HG03175 (cell line): ENCODE results near the gene ANKRA2.

Experiments
- ATAC-seq: cut with Tn5 transposase; IDR thresholded peaks from one replicate; pipeline ENCODE4 v1.9.1; 2021; ENCODE audit warnings: mild to moderate bottlenecking, moderate library complexity; ENCODE audit not compliant: unreplicated experiment

ANKRA2 gene

DNA sequence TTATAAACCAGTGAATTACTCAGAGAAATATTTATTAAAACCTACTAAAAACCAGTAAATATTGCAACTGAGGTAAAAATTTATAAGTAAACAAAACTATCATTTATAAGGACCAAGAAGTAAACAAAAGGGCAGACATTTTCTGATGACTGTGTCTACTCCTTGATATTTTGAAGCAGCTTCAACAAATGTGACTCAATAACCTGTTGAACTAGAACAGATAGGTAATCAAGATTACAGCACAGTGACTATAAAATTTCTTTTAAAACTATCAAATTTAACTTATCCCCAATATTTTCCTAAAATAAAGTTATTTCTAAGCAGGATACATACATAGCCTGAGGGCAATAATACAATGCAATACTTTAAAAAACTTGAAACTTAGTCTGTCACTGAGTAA lies 12.8 kb downstream of the ANKRA2 start:
- no peak for ATAC-seq

DNA sequence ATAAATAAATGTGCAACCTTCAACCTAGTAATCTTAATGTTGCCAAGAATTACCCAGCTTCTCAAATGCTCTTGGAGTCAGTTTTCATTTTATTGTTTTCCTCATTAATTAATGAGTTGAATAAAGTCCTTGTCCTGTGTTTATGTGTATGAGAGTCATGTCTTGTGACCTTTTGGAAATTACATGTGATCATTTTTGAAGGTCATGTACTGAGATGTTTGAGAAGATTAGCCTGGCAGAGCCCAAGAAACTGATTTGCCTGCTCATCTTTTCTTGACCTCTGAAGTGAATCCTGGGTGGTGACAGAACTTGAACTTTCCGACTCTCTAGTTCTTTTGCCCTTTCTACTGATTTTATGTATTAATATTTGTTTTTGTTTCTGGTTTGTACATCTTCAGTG lies 15.4 kb downstream of the ANKRA2 start:
- no peak for ATAC-seq

DNA sequence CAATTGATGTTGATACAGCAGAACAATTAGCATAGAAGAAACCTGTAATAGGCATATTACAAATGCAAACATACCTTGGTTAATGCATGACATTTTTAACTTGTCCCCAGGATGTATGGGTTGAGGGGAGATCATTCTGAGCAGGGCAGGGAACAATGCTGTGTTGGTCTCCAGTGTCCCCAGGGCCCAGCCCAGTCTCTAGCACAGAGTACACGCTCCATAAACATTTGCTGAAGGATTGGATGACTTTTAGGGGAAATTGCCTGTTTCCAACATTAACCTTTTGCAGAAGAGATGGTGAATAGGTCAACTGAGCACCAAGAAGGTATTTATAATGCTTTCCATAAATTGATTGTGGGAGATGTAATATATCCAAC lies 20.0 kb downstream of the ANKRA2 start:
- ATAC-seq = no peak

DNA sequence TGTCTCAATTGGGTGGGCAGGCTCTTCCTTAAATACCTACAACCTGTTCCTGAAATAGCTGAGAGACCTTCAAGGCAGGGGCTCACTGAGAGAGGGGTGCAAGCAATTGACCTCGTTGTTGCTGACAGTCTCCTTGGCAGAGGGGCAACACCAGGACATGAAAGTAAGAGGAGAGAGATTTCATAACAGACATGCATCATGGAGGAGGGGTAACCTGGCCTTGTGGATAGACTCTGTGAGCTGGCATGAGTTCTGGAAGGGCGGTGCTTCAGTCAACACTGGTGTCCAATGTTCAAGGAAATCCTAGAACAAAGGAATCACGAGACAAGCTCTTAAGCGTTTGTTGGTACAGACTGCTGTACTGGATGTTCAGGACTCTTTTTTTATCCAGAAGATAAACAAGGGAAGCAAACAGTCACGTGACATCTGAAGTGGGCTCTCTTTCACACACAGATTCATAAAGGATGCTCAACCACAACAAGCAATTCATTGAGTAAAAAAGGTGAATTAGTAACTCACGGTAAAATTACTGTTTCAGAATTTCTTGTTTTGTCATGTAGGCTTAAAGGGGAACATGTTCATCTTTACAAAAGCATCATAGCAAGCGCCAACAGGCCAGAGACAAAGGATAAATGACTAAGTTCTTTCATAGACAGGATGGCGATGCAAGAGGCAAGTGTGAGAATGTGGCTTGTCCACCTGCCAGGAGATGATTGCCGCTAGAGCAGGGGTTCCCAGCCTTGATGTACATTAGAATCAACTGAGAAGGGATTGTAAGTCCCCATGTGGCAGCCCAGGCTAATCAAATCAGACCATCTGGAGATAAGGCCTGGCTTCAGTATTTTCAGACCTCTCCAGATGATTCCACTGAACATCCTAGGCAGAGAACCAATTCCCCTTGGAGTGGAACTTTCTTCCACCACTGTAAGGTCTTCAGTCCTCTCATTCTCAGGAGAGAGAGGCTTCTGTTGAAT lies 20.7 kb downstream of the ANKRA2 start:
- ATAC-seq = no peak

DNA sequence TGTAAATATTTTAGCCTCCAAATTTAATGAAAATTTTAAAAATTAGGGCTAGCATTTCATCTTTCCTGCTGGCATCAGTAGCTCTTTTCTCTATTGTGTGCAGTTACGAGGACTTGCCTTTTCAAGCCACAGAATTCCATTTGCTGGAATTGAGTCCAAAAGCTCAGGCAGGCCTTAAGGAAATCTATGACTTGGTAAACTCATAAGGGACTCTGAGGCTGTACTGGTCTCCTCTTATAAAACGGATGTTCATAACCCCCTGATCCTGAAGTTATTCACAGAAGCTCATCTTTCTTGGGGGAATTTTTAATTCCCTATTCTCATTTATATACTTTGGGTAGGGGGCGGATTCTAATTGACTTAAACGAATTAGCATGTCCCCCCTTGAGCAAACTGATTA lies 23.4 kb downstream of the ANKRA2 start:
- no peak for ATAC-seq

DNA sequence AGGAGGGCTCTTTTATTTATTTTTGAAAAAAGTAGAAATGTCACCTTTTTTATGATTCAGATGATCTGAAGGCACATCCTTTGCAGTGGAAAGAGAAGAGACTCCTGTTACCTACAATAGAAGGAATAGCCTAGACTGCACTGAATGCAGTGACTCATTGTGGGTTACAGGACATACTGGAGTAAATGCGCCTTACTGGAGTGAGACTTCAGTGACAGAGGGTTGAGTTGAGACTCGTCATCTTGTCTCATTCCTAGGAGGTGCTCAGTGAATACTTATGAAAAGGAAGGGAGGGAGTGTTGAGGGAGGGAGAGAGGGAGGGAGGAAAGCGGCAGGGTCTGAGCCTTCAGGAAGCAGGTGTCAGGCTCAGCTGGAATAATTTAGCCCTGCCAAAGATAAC lies 25.2 kb downstream of the ANKRA2 start:
- no peak for ATAC-seq

DNA sequence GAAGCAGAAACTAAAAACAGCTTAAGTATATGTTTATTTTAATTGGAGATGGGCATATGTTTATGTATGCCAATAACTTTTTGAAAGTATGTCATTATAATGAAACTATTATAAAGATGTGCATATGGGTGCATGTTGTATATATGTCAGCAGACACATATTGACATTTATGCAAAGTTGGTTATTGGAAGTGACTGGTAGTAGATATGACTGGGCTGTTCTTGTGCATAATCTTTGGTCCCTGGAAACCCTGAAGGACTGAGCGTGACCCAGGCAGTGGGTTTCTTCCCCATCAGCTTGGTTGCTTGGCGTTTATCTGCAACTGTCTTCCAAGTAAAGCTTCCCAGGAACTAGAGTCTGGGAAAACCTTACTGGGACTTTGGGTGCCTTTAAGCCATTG lies 25.7 kb downstream of the ANKRA2 start:
- no peak for ATAC-seq

DNA sequence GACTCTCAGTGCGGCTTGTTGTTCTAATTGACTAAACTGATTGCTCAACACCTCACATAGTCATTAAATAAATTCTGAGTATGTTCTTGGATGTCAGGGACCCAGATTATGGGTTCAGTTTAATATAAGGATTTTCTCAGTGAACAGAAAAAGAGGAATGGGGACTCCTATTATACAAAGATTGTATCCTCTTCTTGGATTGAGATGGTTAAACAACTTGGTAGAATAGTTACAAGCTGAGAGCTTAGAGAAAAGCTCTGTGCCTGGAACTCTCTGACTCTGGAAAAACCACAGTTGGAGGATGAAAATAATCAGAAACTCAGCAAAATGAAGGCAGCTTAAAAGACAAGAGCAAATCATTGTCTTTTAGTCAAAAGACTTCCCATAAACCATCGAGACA lies 30.5 kb downstream of the ANKRA2 start:
- ATAC-seq = no peak

DNA sequence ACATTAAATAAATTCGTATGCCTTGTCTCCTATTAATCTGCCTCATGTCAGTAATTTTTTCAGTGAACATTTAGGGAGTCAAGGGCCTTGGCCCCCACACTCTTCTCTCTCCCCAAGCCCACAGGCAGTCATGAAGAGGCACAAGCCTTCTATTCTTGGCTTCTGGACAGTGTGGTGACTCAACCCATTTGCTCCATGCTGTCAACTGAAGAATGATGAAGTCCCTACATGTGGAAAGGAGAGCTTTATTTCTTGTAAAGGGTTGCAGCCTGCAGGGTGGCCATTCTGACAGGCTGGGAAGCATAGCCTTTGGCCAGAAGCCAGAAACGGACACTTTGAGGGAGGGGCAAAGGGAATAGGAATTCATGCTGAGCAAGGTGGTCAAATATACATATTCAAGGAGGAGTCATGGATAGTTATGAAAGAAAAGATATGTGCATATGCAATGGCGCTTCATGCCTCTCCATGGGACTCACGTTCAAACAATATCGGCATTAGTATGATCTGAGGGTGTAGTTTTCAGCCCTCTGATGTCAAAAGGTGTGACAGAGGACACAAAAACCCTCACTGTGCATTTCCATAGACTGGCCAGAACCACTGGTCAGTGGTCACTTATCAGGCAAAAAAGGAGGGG lies 31.3 kb downstream of the ANKRA2 start:
- no peak for ATAC-seq

DNA sequence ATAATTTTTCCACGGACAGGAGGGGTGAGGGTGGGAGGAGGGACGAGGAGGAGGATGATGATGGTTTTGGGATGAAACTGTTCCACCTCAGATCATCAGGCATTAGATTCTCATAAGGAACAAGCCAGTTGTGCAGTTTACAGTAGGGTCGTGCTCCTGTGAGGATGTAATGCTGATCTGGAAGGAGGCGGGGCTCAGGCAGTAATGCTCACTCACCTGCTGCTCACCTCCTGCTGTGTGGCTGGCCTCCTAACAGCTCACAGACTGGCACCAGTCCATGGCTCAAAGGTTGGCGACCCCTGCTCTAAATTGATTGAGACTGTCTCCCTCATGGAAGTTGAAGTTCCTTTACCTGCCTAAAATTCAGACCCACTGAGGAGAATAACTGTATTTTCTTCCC lies 33.2 kb downstream of the ANKRA2 start:
- ATAC-seq = no peak

DNA sequence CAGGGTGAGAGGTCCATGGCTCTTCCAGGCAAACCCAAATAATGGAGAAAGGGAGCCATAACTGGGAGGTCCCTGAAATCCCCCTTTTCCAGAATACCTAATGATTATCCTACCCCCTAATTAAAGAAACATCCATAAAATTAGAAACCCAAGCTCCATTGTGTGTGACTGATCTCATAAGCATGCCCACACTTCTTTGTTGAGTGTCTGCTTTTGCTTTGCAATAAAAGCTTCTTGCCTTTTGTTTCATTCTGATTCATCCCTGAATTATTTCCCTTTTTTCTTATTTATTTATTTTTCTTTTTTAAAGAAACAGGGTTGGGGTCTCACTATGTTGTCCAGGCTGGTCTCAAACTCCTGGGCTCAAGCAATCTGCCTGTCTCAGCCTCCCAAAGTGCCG lies 34.1 kb downstream of the ANKRA2 start:
- no peak for ATAC-seq

DNA sequence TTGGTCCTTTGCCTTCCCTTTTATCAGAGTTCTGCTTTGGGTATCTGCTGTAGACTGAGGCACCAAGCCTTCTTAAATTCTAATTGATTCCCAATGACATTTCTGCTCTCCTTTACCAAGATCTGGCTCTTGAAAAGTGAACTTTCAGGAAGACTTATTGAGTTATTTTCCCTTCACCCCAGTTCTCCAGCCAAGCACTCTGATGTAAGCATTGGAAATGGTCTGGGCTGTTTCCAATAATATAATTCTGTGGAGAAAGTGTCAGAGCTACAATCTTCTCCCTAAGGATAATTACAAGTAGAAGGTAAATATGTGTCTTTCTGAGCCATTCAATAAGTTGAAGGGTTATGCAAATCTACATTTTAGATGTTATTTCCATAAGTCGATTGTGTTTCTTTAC lies 36.4 kb downstream of the ANKRA2 start:
- ATAC-seq = no peak

DNA sequence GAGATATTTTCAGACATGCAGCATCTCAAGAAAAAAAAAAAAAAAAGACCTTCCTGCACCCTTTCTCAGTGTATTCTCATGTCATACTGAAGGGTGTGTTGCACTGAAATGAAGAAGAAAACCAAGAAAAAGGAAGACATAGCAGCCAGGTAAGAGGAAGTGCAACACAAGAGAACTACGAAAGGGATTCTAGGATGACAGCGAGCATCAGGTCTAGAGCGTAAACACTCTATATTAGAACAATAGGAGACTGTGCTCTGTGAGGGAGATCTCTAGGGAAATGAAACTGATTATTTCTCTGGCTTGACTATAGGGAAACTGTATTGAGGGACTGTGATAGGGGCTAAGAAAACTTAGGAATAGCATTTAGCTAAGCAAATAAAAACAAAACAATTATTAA lies 37.2 kb downstream of the ANKRA2 start:
- no peak for ATAC-seq

DNA sequence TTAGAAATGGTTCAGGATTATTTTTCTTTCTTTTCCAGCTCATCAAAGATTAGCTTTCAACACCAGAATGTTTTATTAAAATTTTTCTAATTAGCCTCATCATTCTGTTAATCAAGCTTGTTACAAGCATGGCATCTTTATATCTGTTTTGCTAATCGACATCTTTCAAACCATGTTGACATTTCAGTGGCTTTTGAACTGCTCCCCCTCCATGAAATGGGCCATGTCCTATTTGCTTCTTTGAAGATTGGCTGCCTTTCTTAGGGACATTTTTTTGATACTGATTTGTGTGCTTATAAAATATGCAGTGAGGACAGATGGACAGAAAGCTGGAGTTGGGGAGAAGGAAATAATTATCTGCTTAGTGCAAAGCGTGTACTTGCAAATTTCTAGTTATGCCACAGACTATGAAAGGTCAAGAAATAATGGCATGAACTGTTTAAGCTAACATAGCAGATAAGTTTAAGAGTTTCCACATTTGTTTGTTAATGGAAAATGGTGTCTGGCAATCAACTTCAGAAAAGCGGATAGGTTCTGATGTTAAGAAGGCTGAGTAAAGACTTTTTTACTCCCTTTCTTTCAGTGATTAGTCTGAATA lies 39.7 kb downstream of the ANKRA2 start:
- ATAC-seq = no peak

DNA sequence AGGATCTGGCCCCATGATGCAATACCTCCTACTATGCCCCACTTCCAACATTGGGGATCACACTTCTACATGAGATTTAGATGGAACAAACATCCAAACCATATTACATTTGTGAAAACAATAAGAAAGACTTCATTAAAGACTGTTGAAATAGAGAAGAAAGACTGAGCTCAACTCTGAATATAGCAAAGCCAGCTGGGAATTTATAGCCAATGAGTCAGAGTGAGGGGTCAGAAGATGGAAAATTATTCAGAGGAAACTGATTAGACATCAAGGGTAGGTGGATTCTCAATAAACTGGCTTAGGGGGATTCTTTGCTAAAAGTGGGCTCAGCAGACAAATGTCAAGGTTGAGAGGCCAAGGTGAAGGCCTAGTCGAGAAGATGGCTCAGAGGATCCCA lies 41.6 kb downstream of the ANKRA2 start:
- no peak for ATAC-seq

DNA sequence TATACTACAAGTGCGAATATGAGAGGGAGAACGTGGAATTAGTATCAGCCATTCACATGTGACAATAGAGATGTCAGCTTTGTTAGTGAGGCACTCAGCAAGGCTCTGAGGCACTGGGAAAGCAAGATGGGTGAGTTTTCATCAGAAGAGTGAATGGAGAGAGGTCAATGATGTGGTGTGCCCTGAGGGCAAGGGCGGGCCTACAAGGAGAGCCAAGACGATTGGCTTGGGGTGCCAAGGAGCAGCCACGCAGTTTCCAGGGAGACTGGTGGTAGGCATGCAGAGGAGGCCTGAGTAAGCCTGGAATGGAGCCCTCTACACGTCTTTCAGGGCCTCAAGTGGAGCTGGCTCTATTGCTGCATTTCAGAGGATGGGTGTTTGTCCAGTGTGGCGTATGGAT lies 42.5 kb downstream of the ANKRA2 start:
- ATAC-seq = no peak

DNA sequence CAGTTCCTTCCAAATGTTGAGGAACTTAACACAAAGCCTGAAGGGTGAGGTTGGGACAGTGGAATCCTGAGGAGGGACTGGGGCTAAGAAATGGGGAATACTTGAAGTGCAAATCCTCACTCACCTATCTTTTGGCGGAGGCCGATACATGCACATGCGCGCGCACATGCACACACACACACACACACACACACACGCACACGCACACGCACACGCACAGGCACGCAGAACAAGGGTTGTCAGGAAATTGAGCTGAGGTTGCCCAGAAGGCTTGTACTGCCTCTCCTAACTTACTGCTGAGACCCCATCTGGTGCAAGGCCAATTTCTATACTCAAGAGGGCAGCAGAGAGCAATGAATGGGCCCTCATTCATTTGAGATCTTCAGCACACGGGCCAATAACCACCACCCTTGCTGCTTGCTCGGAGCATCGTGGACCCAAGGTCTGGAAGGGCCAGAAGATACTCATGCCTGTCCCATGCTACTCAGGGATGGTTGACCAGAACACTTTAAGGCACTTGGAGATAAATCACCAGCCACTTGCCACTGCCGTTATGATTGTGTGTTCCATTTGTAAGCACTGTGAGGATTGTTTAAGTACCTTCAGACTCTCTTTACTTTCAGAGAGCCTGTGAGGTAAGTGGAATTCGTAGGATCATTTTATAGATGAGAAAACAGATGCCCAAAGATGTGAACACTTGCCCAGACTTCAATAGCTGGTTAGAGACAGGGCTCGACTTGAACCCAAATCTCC lies 45.7 kb downstream of the ANKRA2 start:
- peak; percentile 98 for ATAC-seq

DNA sequence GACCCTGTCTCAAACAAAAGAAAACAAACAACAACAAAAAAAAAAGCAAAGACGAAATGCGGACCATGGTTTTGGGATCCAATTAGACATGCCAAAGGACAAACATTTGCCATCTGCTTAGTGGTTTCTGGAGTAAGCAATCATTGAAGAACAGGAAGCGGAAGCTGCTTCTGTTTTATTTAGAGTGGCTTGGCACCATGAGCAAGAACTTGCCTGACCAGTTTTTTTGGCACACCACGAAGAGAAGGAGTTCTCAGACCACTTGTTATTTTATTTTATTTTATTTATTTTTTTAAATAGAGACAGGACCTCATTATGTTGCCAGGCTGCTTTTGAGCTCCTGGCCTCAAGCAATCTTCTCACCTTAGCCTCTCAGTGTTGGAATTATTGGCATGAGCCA lies 50.2 kb downstream of the ANKRA2 start:
- no peak for ATAC-seq

DNA sequence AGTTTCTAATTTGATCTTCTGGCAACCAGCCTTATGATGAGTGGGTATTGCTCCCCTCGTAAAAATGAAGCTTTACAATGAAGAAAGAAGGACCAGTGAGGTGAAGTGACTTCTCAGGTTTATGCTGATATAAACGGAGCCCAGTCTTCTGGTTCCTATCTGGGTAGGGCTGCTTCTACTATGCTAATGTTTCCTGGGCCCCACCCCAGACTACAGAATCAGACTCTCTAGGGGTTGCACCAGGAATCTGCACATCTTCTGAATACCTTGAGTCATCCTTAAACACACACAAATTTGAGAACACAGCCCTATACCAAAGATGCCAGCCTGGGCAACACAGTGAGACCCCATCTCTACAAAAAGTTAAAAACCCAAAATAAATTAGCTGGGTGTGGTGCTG lies 51.0 kb downstream of the ANKRA2 start:
- ATAC-seq = no peak

DNA sequence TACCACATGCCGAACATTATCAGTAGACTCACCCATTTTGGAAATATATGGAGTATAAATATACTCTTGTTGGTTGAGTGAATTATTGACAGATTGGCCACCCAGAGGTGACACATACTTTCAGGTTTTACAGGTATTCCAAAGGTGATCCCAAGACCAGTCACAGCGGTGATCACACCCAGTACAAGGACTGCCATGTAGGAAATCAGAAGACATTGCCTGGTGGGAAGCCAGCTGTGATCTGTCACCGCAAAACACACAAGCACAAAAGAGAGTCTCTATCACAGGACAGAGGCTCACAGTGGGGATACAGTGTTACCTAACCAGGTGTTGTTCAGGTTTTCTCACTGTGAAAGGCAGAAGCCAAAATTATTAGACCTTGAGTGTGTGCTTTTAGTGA lies 51.4 kb downstream of the ANKRA2 start:
- no peak for ATAC-seq

DNA sequence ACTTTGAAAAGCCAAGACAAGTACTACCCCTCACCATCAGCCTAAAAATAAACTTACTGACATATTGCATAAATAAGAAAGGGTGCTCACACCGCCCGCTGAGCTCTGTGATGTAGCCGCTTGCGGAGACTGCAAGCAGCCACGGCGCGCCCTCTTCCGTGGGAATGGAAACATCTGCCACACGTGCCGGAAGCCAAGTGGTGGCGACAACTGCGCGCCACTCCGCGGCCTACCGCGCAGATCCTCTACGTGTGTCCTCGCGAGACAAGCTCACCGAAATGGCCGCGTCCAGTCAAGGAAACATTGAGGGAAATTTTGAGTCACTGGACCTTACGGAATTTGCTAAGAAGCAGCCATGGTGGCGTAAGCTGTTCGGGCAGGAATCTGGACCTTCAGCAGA lies 56.9 kb downstream of the ANKRA2 start:
- ATAC-seq = peak; percentile 58
